HEK293T (cell line): ENCODE results near the gene DCUN1D3.

ENCODE experiments used
- CTCF ChIA-PET: fragments of 350-600 bp; formaldehyde crosslinking; extraction: SDS; loops from one replicate; lab custom pipeline; 2021; ENCODE audit warnings: antibody characterized with exemption, inconsistent platforms; lab: Yijun Ruan, JAX
- POLR2A ChIA-PET: fragments of 350-600 bp; formaldehyde crosslinking; extraction: SDS; loops from one replicate; lab custom pipeline; 2020; ENCODE audit warnings: antibody characterized with exemption, inconsistent platforms; lab: Yijun Ruan, JAX
- DNase-seq: peaks from one replicate; pipeline ENCODE4 v3.0.0; 2012; ENCODE audit warnings: mixed read lengths; ENCODE audit errors: extremely low spot score
- ARNT ChIP-seq: fragments of 450-650 bp; IDR thresholded peaks from 2 replicates; pipeline ENCODE4 v1.6.1; 2017; ENCODE audit warnings: mild to moderate bottlenecking
- BHLHE40 ChIP-seq: fragments of 450-650 bp; IDR thresholded peaks from 2 replicates; pipeline ENCODE4 v1.6.1; 2016; ENCODE audit warnings: mild to moderate bottlenecking, moderate library complexity, borderline replicate concordance
- CTBP1 ChIP-seq: fragments of 450-650 bp; IDR thresholded peaks from 2 replicates; pipeline ENCODE4 v1.6.1; 2016; ENCODE audit warnings: borderline replicate concordance
- ELF4 ChIP-seq: fragments of 450-650 bp; IDR thresholded peaks from 2 replicates; pipeline ENCODE4 v1.6.1; 2017; ENCODE audit warnings: antibody characterized with exemption
- FOXA1 ChIP-seq: fragments of 450-650 bp; IDR thresholded peaks from 2 replicates; pipeline ENCODE4 v1.6.1; 2016; ENCODE audit warnings: mild to moderate bottlenecking
- FOXK2 ChIP-seq: fragments of 450-650 bp; IDR thresholded peaks from 2 replicates; pipeline ENCODE4 v1.6.1; 2016; ENCODE audit warnings: mild to moderate bottlenecking
- FOXM1 ChIP-seq: fragments of 450-650 bp; IDR thresholded peaks from 2 replicates; pipeline ENCODE4 v1.6.1; 2017; ENCODE audit warnings: mild to moderate bottlenecking, borderline replicate concordance
- HDGF ChIP-seq: fragments of 450-650 bp; IDR thresholded peaks from 2 replicates; pipeline ENCODE4 v1.6.1; 2017; ENCODE audit warnings: antibody characterized with exemption, borderline replicate concordance
- L3MBTL2 ChIP-seq: fragments of 450-650 bp; conservative IDR thresholded peaks from 2 replicates; pipeline ENCODE4 v1.6.1; 2016; ENCODE audit warnings: mild to moderate bottlenecking
- LEF1 ChIP-seq: fragments of 450-650 bp; IDR thresholded peaks from 2 replicates; pipeline ENCODE4 v1.6.1; 2017; ENCODE audit warnings: mild to moderate bottlenecking, borderline replicate concordance
- NFRKB ChIP-seq: fragments of 450-650 bp; IDR thresholded peaks from 2 replicates; pipeline ENCODE4 v1.6.1; 2016; ENCODE audit warnings: mild to moderate bottlenecking, moderate library complexity
- SP1 ChIP-seq: fragments of 450-650 bp; IDR thresholded peaks from 2 replicates; pipeline ENCODE4 v1.6.1; 2017
- SUZ12 ChIP-seq: fragments of 450-650 bp; IDR thresholded peaks from 2 replicates; pipeline ENCODE4 v1.6.1; 2016; ENCODE audit warnings: mild to moderate bottlenecking
- TARDBP ChIP-seq: fragments of 450-650 bp; IDR thresholded peaks from 2 replicates; pipeline ENCODE4 v1.6.1; 2016
- ZNF384 ChIP-seq: fragments of 450-650 bp; IDR thresholded peaks from 2 replicates; pipeline ENCODE4 v1.6.1; 2016
- TF ChIP-seq, protein P1 (sequence below): fragments of 450-650 bp; IDR thresholded peaks from 2 replicates; pipeline ENCODE4 v1.6.1; 2016

Gene DCUN1D3

DNA sequence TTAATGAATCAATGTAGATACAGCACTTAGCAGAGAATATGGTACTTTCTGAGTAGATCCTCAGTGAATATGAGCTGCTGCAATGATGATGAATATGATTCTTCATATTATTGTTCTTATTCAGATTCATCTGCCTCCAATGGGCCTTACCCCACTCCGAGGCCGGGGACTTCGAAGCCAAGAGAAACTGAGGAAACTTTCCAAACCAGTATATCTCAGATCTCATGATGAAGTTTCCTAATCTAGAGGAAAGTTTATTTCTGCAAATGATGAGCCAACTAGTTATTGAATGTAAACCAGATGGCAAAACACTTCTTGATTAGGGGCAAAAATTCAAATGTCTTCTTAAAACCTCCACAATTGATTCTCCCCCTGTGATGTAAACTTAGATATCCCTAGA lies 23.7 kb upstream of the DCUN1D3 start:
- TF ChIP-seq FOXK2 (no peak), ZNF384 (no peak), SUZ12 (no peak), SP1 (no peak), HDGF (no peak), CTBP1 (no peak), L3MBTL2 (no peak), BHLHE40 (no peak), NFRKB (no peak), LEF1 (no peak), FOXM1 (no peak), ELF4 (no peak)
- TF ChIP-seq, protein P1, sequence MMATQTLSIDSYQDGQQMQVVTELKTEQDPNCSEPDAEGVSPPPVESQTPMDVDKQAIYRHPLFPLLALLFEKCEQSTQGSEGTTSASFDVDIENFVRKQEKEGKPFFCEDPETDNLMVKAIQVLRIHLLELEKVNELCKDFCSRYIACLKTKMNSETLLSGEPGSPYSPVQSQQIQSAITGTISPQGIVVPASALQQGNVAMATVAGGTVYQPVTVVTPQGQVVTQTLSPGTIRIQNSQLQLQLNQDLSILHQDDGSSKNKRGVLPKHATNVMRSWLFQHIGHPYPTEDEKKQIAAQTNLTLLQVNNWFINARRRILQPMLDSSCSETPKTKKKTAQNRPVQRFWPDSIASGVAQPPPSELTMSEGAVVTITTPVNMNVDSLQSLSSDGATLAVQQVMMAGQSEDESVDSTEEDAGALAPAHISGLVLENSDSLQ, result no peak
- ChIA-PET POLR2A (no interaction called here), CTCF (no interaction called here)
- no peak for DNase-seq

DNA sequence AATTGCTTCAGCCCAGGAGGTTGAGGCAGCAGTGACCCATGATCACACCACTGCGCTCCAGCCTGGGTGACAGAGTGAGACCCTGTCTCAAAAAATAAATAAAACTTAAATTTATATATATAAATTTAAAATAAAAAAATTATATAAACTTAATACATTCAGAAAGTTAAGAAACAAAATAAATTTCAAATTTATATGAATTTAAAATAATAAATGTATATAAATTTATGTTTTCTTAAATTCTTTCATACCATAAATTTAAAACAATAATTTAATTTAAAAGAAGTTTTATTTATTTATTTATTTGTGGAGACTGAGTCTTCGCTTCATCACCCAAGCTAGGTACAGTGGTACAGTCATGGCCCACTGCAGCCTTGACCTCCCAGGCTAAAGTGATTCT lies 20.6 kb upstream of the DCUN1D3 start:
- CTCF ChIA-PET, result no interaction called here
- TF ChIP-seq L3MBTL2, result no peak
- TF ChIP-seq ARNT, result no peak
- TF ChIP-seq FOXA1, result no peak
- TF ChIP-seq ELF4, result no peak
- TF ChIP-seq LEF1, result no peak
- no peak for TF ChIP-seq SUZ12
- DNase-seq, result no peak
- POLR2A ChIA-PET, result no interaction called here

DNA sequence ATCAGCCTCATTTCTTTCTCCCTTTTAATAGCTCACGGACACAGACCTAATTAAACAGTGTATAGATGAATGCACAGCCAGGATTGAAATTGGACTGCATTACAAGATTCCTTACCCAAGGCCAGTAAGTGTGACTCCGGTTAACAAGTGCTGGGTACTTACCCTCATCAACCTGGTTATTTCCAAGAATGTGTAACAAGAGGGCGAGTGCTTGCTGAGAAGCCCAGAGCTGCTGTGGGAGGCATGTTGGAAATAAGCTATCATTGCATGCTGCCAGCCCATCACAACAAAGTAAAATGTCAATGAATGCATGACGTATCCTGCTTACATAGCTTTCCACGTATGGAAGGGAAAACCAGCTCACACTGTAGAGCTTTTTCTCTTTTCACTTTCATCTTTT lies 19.9 kb upstream of the DCUN1D3 start:
- ChIA-PET POLR2A (no interaction called here), CTCF (no interaction called here)
- TF ChIP-seq TARDBP (no peak), ELF4 (no peak), ARNT (no peak), SUZ12 (no peak), LEF1 (no peak), SP1 (no peak), L3MBTL2 (no peak), FOXM1 (no peak)
- TF ChIP-seq, protein P1, result no peak
- DNase-seq, result no peak

DNA sequence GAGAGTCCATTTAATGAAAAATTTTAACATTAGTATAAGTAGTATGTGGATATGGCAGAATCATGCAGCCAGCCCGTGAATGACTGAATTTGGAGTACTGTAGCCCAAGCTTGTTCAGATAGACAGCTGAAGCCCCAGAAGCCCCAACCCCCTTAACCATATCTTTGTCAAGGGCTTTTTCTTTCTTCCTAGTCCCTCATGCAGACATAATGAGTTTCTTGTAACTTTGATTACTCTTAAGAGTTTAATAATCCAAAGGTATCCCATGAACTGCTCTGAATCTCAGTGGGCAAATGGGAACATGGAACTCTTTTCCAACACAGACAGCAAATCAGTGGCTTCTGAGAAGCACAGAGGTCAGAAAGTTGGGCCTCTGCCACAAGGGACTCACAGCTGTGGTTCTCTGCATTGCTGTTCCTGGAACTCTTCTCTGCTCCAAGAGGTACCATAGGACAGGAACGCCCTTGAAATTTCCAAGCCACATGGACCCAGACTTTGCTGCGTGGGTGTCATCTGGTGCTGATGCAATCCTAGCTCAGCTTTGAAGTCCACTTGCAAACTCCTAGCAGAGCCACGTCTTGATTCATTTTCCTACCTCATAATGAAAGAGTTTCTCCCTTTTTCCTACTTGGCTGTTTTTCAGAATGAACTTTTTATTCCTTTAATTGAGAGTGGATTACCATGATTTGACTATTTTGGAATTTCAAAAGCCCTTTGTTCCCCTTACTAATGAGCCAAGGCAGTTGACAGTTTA lies 18.5 kb upstream of the DCUN1D3 start:
- ChIA-PET CTCF (no interaction called here), POLR2A (no interaction called here)
- no peak for TF ChIP-seq HDGF
- TF ChIP-seq BHLHE40, result no peak
- TF ChIP-seq FOXM1, result no peak
- TF ChIP-seq, protein P1, result no peak
- TF ChIP-seq FOXA1, result no peak
- TF ChIP-seq ZNF384, result no peak
- no peak for DNase-seq

DNA sequence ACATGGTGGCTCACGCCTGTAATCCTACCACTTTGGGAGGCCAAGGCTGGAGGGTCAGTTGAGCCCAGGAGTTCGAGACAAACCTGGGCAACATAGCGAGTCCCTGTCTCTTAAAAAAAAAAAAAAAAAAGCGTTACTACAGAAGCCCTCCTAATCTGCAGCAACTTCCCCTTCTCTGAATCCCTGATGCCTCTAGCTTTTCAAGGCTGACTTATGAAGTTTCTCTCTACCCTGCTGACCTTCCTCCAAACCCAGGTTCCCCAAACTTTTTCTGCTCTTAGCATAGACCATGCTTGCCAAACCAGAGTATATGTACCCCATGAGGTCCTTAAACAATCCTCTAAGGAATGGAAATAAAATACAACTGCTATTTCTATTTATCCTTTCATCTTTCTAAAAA lies 16.8 kb upstream of the DCUN1D3 start:
- CTCF ChIA-PET, result no interaction called here
- POLR2A ChIA-PET, result interaction anchor here (1.0 kb wide), 1 partner anchor 16 kb away, joined by 4 read pairs; the partner anchor contains the start of genes DCUN1D3 and LYRM1
- no peak for DNase-seq
- TF ChIP-seq SUZ12 (no peak), ARNT (no peak)

DNA sequence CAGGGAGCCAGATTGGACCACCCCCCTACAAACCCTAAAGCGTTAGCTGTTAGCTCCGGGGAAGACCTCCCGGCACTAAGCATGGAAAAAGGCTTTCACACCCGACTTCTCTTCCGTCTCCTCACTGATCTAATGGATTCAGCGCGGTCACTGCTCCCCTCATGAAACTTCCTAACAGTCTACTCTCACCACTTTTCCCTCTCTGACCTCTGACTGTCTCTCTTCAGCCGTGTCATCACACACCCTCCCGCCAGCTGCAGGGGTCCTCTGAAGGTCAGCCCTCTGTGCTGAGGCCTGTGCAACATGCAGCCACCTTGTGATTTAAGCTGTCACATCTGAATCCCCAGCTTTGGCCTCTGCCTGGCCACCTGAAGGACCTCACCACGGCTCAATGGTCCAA lies 16.1 kb upstream of the DCUN1D3 start:
- TF ChIP-seq, protein P1, result no peak
- no peak for TF ChIP-seq BHLHE40
- no peak for TF ChIP-seq FOXK2
- no peak for TF ChIP-seq CTBP1
- TF ChIP-seq LEF1, result no peak
- no peak for TF ChIP-seq FOXM1
- TF ChIP-seq ZNF384, result no peak
- TF ChIP-seq NFRKB, result no peak
- TF ChIP-seq TARDBP, result no peak
- TF ChIP-seq SUZ12, result no peak
- TF ChIP-seq SP1, result no peak
- TF ChIP-seq ARNT, result no peak
- POLR2A ChIA-PET, result interaction anchor here (1.0 kb wide), 1 partner anchor 16 kb away, joined by 4 read pairs; the partner anchor contains the start of genes DCUN1D3 and LYRM1
- CTCF ChIA-PET, result no interaction called here
- DNase-seq, result no peak
